Measurements from ENCODE around the gene RFPL1. TPM values are rescaled to one million over a fixed set of nuclear protein-coding genes. Genes with fewer than 3 reads are reported as not detected.

The RFPL1 gene
- total RNA-seq, 1 donor from 2014 or later = not detected

- Mint-ChIP-seq H3K36me3 (ENCODE audit: unreplicated experiment) (peaks cover 2% of the 10 kb centered on the region), H3K27ac (ENCODE audit: unreplicated experiment) (no peak overlapping the region), H3K9me3 (ENCODE audit: unreplicated experiment) (no peaks in the 10 kb centered on the region), H3K4me1 (ENCODE audit: unreplicated experiment) (no peaks in the 10 kb centered on the region), H3K27me3 (ENCODE audit: unreplicated experiment) (peaks cover 6% of the 10 kb centered on the region), H3K4me3 (ENCODE audit: unreplicated experiment) (no peak overlapping the region)
- TF ChIP-seq, protein P1, sequence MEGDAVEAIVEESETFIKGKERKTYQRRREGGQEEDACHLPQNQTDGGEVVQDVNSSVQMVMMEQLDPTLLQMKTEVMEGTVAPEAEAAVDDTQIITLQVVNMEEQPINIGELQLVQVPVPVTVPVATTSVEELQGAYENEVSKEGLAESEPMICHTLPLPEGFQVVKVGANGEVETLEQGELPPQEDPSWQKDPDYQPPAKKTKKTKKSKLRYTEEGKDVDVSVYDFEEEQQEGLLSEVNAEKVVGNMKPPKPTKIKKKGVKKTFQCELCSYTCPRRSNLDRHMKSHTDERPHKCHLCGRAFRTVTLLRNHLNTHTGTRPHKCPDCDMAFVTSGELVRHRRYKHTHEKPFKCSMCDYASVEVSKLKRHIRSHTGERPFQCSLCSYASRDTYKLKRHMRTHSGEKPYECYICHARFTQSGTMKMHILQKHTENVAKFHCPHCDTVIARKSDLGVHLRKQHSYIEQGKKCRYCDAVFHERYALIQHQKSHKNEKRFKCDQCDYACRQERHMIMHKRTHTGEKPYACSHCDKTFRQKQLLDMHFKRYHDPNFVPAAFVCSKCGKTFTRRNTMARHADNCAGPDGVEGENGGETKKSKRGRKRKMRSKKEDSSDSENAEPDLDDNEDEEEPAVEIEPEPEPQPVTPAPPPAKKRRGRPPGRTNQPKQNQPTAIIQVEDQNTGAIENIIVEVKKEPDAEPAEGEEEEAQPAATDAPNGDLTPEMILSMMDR (IDR thresholded peaks at IDR 0.05) = no peak
- DNase-seq (ENCODE audit: extremely low spot score, unreplicated experiment) = no peak
These were observed 11.0 kb downstream of the RFPL1 start for GRCh38 chr22:29449296-29449875.

GRCh38 chr22:29450222-29450621 lies 11.8 kb downstream of the RFPL1 start:
- Mint-ChIP-seq H3K4me1 (ENCODE audit: unreplicated experiment) (no peaks in the 10 kb centered on the region), H3K4me3 (ENCODE audit: unreplicated experiment) (no peak overlapping the region), H3K27me3 (ENCODE audit: unreplicated experiment) (peaks cover 9% of the 10 kb centered on the region), H3K9me3 (ENCODE audit: unreplicated experiment) (no peaks in the 10 kb centered on the region), H3K36me3 (ENCODE audit: unreplicated experiment) (peaks cover 2% of the 10 kb centered on the region), H3K27ac (ENCODE audit: unreplicated experiment) (no peak overlapping the region)
- TF ChIP-seq, protein P1 (IDR thresholded peaks at IDR 0.05) = no peak
- DNase-seq (ENCODE audit: extremely low spot score, unreplicated experiment) = no peak

GRCh38 chr22:29451863-29452262 lies 13.5 kb downstream of the RFPL1 start:
- no peak overlapping the region for H3K4me3 Mint-ChIP-seq (ENCODE audit: unreplicated experiment)
- H3K27ac Mint-ChIP-seq (ENCODE audit: unreplicated experiment) = no peak overlapping the region
- TF ChIP-seq, protein P1 (IDR thresholded peaks at IDR 0.05) = no peak
- peaks cover 7% of the 10 kb centered on the region for H3K27me3 Mint-ChIP-seq (ENCODE audit: unreplicated experiment)
- no peaks in the 10 kb centered on the region for H3K9me3 Mint-ChIP-seq (ENCODE audit: unreplicated experiment)
- no peak for DNase-seq (ENCODE audit: extremely low spot score, unreplicated experiment)
- peaks cover 2% of the 10 kb centered on the region for H3K36me3 Mint-ChIP-seq (ENCODE audit: unreplicated experiment)
- no peaks in the 10 kb centered on the region for H3K4me1 Mint-ChIP-seq (ENCODE audit: unreplicated experiment)

DNA sequence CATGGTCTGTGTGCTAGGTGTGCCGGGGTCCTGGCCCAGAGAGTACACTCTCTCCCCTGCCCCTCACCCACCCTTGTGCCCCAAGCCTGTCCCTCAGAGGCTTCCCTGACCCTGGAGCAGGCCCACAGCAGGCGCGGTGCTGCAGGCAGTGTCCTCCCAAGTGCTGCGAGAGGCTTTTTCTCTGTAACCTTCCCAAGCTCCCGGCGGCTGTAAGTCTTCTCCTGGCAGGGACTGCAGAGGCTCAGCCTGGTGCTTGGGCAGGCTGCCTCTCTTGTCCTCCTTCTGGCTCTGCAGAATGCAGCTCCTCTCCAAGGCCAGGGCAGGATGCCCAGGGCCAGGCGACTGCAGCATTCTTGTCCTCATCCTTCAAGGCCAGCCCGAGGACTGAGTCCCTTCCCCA lies 15.9 kb downstream of the RFPL1 start:
- TF ChIP-seq, protein P1 (IDR thresholded peaks at IDR 0.05) = no peak

DNA sequence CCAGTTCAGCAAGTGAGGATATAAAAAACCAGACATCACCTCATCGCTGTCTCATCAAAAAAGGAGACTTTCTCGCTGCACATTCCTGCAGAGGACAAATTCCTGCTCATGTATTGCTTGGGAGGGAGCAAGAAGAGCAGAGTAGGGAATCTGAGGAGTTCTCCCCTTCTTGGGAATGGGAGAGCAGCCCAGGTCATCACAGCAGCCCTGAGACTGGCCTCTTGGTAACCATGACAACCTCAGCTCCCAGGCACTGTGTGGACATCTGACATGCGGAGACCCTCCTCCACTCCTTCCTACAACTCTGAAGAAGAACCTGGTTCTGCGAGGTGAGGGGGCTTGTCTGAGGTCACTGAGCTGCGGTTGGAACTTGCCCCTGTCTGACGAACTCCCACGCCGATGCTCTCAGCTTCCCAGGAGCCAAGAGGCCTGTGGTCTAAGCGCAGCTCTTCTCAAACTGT lies 17.9 kb downstream of the RFPL1 start:
- Mint-ChIP-seq H3K4me1 (ENCODE audit: unreplicated experiment) (no peaks in the 10 kb centered on the region), H3K27me3 (ENCODE audit: unreplicated experiment) (peaks cover 3% of the 10 kb centered on the region), H3K9me3 (ENCODE audit: unreplicated experiment) (no peaks in the 10 kb centered on the region), H3K36me3 (ENCODE audit: unreplicated experiment) (no peaks in the 10 kb centered on the region), H3K4me3 (ENCODE audit: unreplicated experiment) (no peak overlapping the region), H3K27ac (ENCODE audit: unreplicated experiment) (no peak overlapping the region)
- TF ChIP-seq, protein P1 (IDR thresholded peaks at IDR 0.05) = no peak
- no peak for DNase-seq (ENCODE audit: extremely low spot score, unreplicated experiment)

More for the DNA sequence above, 15.9 kb downstream of the RFPL1 start:
- H3K27me3 Mint-ChIP-seq (ENCODE audit: unreplicated experiment) = peaks cover 3% of the 10 kb centered on the region
- no peak overlapping the region for H3K27ac Mint-ChIP-seq (ENCODE audit: unreplicated experiment)
- no peaks in the 10 kb centered on the region for H3K9me3 Mint-ChIP-seq (ENCODE audit: unreplicated experiment)
- H3K36me3 Mint-ChIP-seq (ENCODE audit: unreplicated experiment) = no peaks in the 10 kb centered on the region
- H3K4me3 Mint-ChIP-seq (ENCODE audit: unreplicated experiment) = no peak overlapping the region
- H3K4me1 Mint-ChIP-seq (ENCODE audit: unreplicated experiment) = no peaks in the 10 kb centered on the region
- no peak for DNase-seq (ENCODE audit: extremely low spot score, unreplicated experiment)
